ENCODE measurements around the gene FOXP4. TPM values are rescaled to one million over a fixed set of nuclear protein-coding genes. Genes with fewer than 3 reads are reported as not detected.
A peak's percentile ranks its signal among the peaks of the same experiment; 100 is the strongest.

The FOXP4 gene
- total and polyA plus RNA-seq, 2 of the 13 experiments (the other 11 are each of a cell fraction or from before 2014, with no cell fraction given) = 11.0 to 12.4 TPM

- WGBS (ENCODE audit: low lambda C conversion rate) = 56% methylated on average over 30 of the region's 54 CpGs
- no TSS peak for BruUV-seq (replicated peaks)
- intact Hi-C loops (cut with micrococcal nuclease; ENCODE audit: unreplicated experiment) (no loop called here), in situ Hi-C loops (cut with HindIII; ENCODE audit: extremely low pct_ligation_motif_present, low pct_unique_long_range_greater_than_20kb) (no loop called here)
- Histone ChIP-seq H3K36me3 (replicated peaks in 1 of 2; ENCODE audit: control insufficient read depth in 1 of 2, insufficient read depth in 2 of 2, low read length in 2 of 2) (no peaks in the 10 kb centered on the region), H3K9me3 (ENCODE audit: low read length) (no peaks in the 10 kb centered on the region), H3K27ac (ENCODE audit: extremely low read length, insufficient read depth, low read length) (no peak overlapping the region), H4K20me1 (ENCODE audit: insufficient read depth, low read length) (no peaks in the 10 kb centered on the region), H2AFZ (ENCODE audit: low read length) (no peak overlapping the region), H3K79me2 (ENCODE audit: insufficient read depth, low read length) (no peaks in the 10 kb centered on the region), H3K4me3 (replicated peaks in 1 of 3; ENCODE audit: insufficient read depth in 1 of 3, low read depth in 2 of 3, low read length in 3 of 3) (no peak overlapping the region), H3K4me1 (ENCODE audit: insufficient read depth, low read length) (peaks cover 22% of the 10 kb centered on the region), H3K9ac (ENCODE audit: insufficient read depth, low read depth, low read length) (no peak overlapping the region), H3K27me3 (ENCODE audit: control insufficient read depth in 1 of 2, insufficient read depth in 2 of 2, low read length in 2 of 2) (peaks cover 10 to 85% of the 10 kb centered on the region in 2 experiments), H3K4me2 (ENCODE audit: low read depth, low read length) (peak overlapping the region; percentile 50; the same call in 1 of the 2 replicates)
- DNase-seq (ENCODE audit: low spot score) = no peak
- POLR2A ChIA-PET = no interaction called here
- CTCF ChIA-PET (ENCODE audit: low intra/inter-chr PET ratio, low total read pairs) = no interaction called here
- TF ChIP-seq IKZF4 (CRISPR knock-in tag; IDR thresholded peaks at IDR 0.05; ENCODE audit: borderline replicate concordance, low read depth, not compliant biosample characterization) = no peak
- peak; percentile 29 for TF ChIP-seq AGO1 (IDR thresholded peaks at IDR 0.05; ENCODE audit: low read depth, low read length, poor library complexity, severe bottlenecking)
- no peak for FAIRE-seq
- no peak for ATAC-seq
Observed at GRCh38 chr6:41637194-41638001, 91.2 kb downstream of the FOXP4 start.

- H3K36me3 ChIP-seq (replicated peaks in 1 of 2; ENCODE audit: control insufficient read depth in 1 of 2, insufficient read depth in 2 of 2, low read length in 2 of 2) = no peaks in the 10 kb centered on the region
- H3K9me3 ChIP-seq (ENCODE audit: low read length) = no peaks in the 10 kb centered on the region
- peaks cover 10 to 87% of the 10 kb centered on the region in 2 experiments for H3K27me3 ChIP-seq (ENCODE audit: control insufficient read depth in 1 of 2, insufficient read depth in 2 of 2, low read length in 2 of 2)
- BruUV-seq (replicated peaks) = no TSS peak
- H3K9ac ChIP-seq (ENCODE audit: insufficient read depth, low read depth, low read length) = no peak within 1 kb of the TSS
- H3K27ac ChIP-seq (ENCODE audit: extremely low read length, insufficient read depth, low read length) = no peak within 1 kb of the TSS
- no peak for DNase-seq (ENCODE audit: low spot score)
- H3K79me2 ChIP-seq (ENCODE audit: insufficient read depth, low read length) = no peaks in the 10 kb centered on the region
- POLR2A ChIA-PET = no interaction called here
- TF ChIP-seq SMYD3 (CRISPR knock-in tag; IDR thresholded peaks at IDR 0.05) (no peak), NFIC (IDR thresholded peaks at IDR 0.05; ENCODE audit: low read length) (no peak), ZFP37 (CRISPR knock-in tag; IDR thresholded peaks at IDR 0.05; ENCODE audit: borderline replicate concordance) (no peak), ARID2 (CRISPR knock-in tag; IDR thresholded peaks at IDR 0.05; ENCODE audit: borderline replicate concordance) (0 out of 2 replicates have a peak, but pooled peaks have one; percentile 44), GABPB1 (CRISPR knock-in tag; IDR thresholded peaks at IDR 0.05) (0 out of 2 replicates have a peak, but pooled peaks have one; percentile 7), CSRNP1 (CRISPR knock-in tag; IDR thresholded peaks at IDR 0.05) (0 out of 2 replicates have a peak, but pooled peaks have one; percentile 33), HNRNPK (IDR thresholded peaks at IDR 0.05; ENCODE audit: low read depth, low read length, poor library complexity, severe bottlenecking) (peak; percentile 81)
- in situ Hi-C loops (cut with HindIII; ENCODE audit: extremely low pct_ligation_motif_present, low pct_unique_long_range_greater_than_20kb) = no loop called here
- H3K4me3 ChIP-seq (replicated peaks in 1 of 3; ENCODE audit: insufficient read depth in 1 of 3, low read depth in 2 of 3, low read length in 3 of 3) = peak within 1 kb of the TSS in 2 of 3 experiments; percentile 48 to 51; a peak in 3 of 6 replicates
- peaks cover 30% of the 10 kb centered on the region for H3K4me1 ChIP-seq (ENCODE audit: insufficient read depth, low read length)
- no peak; the same call in 1 of the 3 replicates for ATAC-seq
- WGBS (ENCODE audit: low lambda C conversion rate) = 6% methylated on average over 74 of the region's 86 CpGs
- peak within 1 kb of the TSS; percentile 50 for H3K4me2 ChIP-seq (ENCODE audit: low read depth, low read length)
- intact Hi-C loops (cut with micrococcal nuclease; ENCODE audit: unreplicated experiment) = no loop called here
- CTCF ChIA-PET (ENCODE audit: low intra/inter-chr PET ratio, low total read pairs) = no interaction called here
- H4K20me1 ChIP-seq (ENCODE audit: insufficient read depth, low read length) = no peaks in the 10 kb centered on the region
- no peak within 1 kb of the TSS for H2AFZ ChIP-seq (ENCODE audit: low read length)
- FAIRE-seq = no peak
Observed at GRCh38 chr6:41638002-41638934, 92.1 kb downstream of the FOXP4 start, which contains the start of gene MDFI. TSS of gene MDFI (plus strand) at chr6:41638468. CDS start at chr6:41638750, 282 bp downstream.

All from HepG2 (cell line).